ENCODE results near the gene SLIT3. TPM values are rescaled to one million over a fixed set of nuclear protein-coding genes. Genes with fewer than 3 reads are reported as not detected.

The SLIT3 gene
- total RNA-seq, 1 donor from 2014 or later: 52.8 TPM

GRCh38 chr5:168648576-168648975, 652.4 kb downstream of the SLIT3 start:
- no peaks in the 10 kb centered on the region for H3K27me3 ChIP-seq
- TF ChIP-seq POLR2AphosphoS5 (IDR thresholded peaks at IDR 0.05; ENCODE audit: insufficient read depth in 1 of 2, low read depth in 1 of 2) (no peak), POLR2A (IDR thresholded peaks at IDR 0.05) (no peak)
- TF ChIP-seq, protein P1, sequence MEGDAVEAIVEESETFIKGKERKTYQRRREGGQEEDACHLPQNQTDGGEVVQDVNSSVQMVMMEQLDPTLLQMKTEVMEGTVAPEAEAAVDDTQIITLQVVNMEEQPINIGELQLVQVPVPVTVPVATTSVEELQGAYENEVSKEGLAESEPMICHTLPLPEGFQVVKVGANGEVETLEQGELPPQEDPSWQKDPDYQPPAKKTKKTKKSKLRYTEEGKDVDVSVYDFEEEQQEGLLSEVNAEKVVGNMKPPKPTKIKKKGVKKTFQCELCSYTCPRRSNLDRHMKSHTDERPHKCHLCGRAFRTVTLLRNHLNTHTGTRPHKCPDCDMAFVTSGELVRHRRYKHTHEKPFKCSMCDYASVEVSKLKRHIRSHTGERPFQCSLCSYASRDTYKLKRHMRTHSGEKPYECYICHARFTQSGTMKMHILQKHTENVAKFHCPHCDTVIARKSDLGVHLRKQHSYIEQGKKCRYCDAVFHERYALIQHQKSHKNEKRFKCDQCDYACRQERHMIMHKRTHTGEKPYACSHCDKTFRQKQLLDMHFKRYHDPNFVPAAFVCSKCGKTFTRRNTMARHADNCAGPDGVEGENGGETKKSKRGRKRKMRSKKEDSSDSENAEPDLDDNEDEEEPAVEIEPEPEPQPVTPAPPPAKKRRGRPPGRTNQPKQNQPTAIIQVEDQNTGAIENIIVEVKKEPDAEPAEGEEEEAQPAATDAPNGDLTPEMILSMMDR (IDR thresholded peaks at IDR 0.05): no peak
- no peak overlapping the region for H3K27ac ChIP-seq
- no peaks in the 10 kb centered on the region for H3K36me3 ChIP-seq
- H3K9me3 ChIP-seq: no peaks in the 10 kb centered on the region
- intact Hi-C loops (cut with DNase I): no loop called here
- H3K4me3 ChIP-seq: no peak overlapping the region
- peaks cover 3% of the 10 kb centered on the region for H3K4me1 ChIP-seq
- DNase-seq (ENCODE audit: extremely low spot score in 2 of 2): no peak

DNA sequence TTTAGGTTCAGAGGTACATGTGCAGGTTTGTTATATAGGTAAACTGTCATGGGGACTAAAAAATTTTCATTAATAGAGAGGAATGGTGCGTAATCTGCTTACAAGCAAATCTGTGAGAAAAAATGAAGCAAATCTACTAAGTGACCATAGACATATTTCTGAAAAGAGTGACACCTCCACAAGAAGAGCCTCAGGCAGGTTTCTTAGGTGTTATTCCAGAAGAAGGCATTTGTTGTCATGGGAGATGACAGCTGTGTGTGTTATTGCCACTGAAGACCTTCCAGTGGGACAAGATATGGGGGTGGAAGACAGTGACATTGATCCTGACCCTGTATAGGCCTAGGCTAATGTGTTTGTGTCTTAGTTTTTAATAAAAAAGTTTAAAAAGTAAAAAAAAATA, 652.9 kb downstream of the SLIT3 start:
- TF ChIP-seq POLR2AphosphoS5 (IDR thresholded peaks at IDR 0.05; ENCODE audit: insufficient read depth in 1 of 2, low read depth in 1 of 2) (no peak), POLR2A (IDR thresholded peaks at IDR 0.05) (no peak)
- TF ChIP-seq, protein P1 (IDR thresholded peaks at IDR 0.05): no peak
- Histone ChIP-seq H3K4me3 (no peak overlapping the region), H3K27ac (no peak overlapping the region), H3K27me3 (no peaks in the 10 kb centered on the region), H3K9me3 (no peaks in the 10 kb centered on the region), H3K36me3 (no peaks in the 10 kb centered on the region), H3K4me1 (no peaks in the 10 kb centered on the region)
- intact Hi-C loops (cut with DNase I): no loop called here
- no peak for DNase-seq (ENCODE audit: extremely low spot score in 2 of 2)

DNA sequence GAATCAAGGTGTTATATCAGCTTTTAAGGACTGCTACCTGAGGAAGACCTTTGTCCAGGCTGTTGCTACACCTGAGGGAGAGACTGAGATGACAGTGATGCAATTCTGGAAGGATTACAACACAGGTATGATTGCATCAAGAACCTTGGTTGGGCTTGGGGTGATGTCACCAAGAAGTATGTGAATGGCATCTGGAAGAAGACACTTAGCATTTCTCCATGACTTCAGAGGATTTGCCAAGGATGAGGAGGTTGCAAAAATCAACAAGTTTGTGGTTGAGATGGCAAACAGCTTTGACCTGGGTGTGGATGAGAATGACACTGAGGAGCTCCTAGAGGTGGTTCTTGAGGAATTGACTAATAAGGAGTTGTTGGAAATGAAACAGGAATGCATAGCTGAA, 653.9 kb downstream of the SLIT3 start:
- DNase-seq (ENCODE audit: extremely low spot score in 2 of 2): no peak
- no peaks in the 10 kb centered on the region for H3K9me3 ChIP-seq
- no peak overlapping the region for H3K4me3 ChIP-seq
- no peaks in the 10 kb centered on the region for H3K27me3 ChIP-seq
- peak in 1 of 2 donors; percentile 47 for TF ChIP-seq POLR2AphosphoS5 (IDR thresholded peaks at IDR 0.05; ENCODE audit: insufficient read depth in 1 of 2, low read depth in 1 of 2)
- TF ChIP-seq, protein P1 (IDR thresholded peaks at IDR 0.05): no peak
- intact Hi-C loops (cut with DNase I): no loop called here
- no peak overlapping the region for H3K27ac ChIP-seq
- H3K36me3 ChIP-seq: no peaks in the 10 kb centered on the region
- H3K4me1 ChIP-seq: no peaks in the 10 kb centered on the region

DNA sequence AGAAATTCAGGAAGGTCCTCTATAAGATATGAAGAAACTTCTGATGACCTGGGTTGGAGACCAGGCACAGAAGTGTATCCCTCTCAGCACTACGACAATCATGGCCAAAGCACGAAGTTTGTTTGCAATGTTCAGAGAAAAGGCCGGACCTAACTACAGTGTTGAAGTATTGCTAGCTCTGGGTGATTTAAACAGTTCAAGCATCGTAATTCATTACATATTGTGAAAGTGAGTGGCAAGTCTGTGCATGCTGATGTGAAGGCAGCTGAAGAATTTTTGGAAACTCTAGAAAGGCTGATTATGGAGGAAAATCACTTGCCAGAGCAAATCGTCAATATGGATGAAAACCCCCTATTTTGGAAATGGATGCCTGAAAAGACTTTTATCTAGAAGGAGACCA, 654.6 kb downstream of the SLIT3 start:
- Histone ChIP-seq H3K27ac (no peak overlapping the region), H3K27me3 (no peaks in the 10 kb centered on the region), H3K4me1 (no peaks in the 10 kb centered on the region), H3K36me3 (no peaks in the 10 kb centered on the region), H3K4me3 (no peak overlapping the region), H3K9me3 (no peaks in the 10 kb centered on the region)
- intact Hi-C loops (cut with DNase I): no loop called here
- no peak for DNase-seq (ENCODE audit: extremely low spot score in 2 of 2)
- no peak for TF ChIP-seq POLR2AphosphoS5 (IDR thresholded peaks at IDR 0.05; ENCODE audit: insufficient read depth in 1 of 2, low read depth in 1 of 2)
- TF ChIP-seq POLR2A (IDR thresholded peaks at IDR 0.05): no peak
- TF ChIP-seq, protein P1 (IDR thresholded peaks at IDR 0.05): no peak

GRCh38 chr5:168645195-168645594, 655.7 kb downstream of the SLIT3 start:
- Histone ChIP-seq H3K27me3 (no peaks in the 10 kb centered on the region), H3K36me3 (no peaks in the 10 kb centered on the region), H3K9me3 (no peaks in the 10 kb centered on the region), H3K4me3 (no peak overlapping the region), H3K4me1 (no peaks in the 10 kb centered on the region), H3K27ac (no peak overlapping the region)
- DNase-seq (ENCODE audit: extremely low spot score in 2 of 2): no peak
- TF ChIP-seq POLR2AphosphoS5 (IDR thresholded peaks at IDR 0.05; ENCODE audit: insufficient read depth in 1 of 2, low read depth in 1 of 2) (no peak), POLR2A (IDR thresholded peaks at IDR 0.05) (no peak)
- TF ChIP-seq, protein P1 (IDR thresholded peaks at IDR 0.05): no peak
- intact Hi-C loops (cut with DNase I): no loop called here
